HG02588 (cell line): ENCODE measurements around the gene SEC14L1.
"Not testable (repeated sequence)": the region's sequence is repeated elsewhere in the genome, so short reads cannot be mapped to it uniquely, and the experiment has no call there.

ENCODE experiments used
- ATAC-seq: cut with Tn5 transposase; IDR thresholded peaks from one replicate; pipeline ENCODE4 v1.9.1; 2021; ENCODE audit warnings: mild to moderate bottlenecking, moderate library complexity; ENCODE audit not compliant: unreplicated experiment

SEC14L1 gene

DNA sequence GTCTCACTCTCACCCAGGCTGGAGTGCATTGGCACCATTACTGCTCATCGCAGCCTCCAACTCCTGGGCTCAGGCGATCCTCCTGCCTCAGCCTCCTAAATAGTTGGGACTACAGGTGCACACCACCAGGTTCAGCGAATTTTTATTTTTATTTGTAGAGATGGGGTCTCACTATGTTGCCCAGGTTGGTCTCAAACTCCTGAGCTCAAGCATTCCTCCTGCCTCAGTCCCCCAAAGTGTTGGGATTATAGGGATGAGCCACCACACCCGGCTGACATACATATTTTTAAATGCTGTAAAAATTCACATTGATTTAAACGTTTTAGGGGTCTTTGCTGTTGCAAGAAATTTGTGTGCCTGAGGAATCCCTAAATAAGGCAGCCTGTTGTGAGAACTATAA, 24.8 kb upstream of the SEC14L1 start:
- no peak for ATAC-seq

DNA sequence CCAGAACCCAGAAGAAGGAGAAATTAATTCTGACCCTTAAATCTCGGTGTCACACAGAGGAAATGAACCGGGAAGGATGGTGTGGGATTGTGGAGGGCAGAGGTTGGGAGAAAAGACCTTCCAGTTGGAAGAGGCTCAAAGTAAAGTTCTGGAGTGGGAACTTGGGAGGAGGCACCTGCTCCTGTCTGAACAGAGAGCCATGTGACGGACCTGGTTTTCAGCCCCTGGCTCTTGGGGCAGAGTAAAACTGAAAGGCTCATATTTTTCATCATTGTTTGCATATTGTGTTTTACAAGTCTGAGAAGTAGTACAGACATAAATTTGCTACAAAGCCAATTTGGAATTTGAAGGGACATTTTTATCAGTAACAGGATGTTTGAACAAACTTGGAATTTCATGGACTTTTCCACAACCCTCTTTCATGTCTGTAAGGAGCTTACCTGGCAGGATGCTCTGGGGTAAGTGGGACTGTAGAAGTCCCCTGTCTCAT, 24.4 kb upstream of the SEC14L1 start:
- no peak for ATAC-seq

DNA sequence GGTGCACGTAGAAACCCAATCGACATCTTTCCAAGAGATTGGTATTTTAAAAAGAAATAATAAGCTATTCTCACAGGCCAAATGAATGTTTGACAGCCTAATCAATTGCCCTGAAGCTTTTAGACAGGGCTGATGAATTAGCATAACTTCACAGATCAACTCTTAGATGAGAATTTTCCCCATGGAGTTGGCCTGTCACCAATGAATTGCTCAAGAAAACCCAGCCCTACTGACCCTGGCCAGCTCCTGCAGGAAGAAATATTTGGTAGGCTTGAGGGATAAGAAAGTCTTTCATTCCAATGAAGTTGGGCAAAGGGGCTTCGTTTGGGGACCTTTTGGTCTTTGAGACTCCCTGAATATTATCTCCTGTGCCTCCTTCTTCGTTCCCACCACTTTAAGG, 23.4 kb upstream of the SEC14L1 start:
- no peak for ATAC-seq

DNA sequence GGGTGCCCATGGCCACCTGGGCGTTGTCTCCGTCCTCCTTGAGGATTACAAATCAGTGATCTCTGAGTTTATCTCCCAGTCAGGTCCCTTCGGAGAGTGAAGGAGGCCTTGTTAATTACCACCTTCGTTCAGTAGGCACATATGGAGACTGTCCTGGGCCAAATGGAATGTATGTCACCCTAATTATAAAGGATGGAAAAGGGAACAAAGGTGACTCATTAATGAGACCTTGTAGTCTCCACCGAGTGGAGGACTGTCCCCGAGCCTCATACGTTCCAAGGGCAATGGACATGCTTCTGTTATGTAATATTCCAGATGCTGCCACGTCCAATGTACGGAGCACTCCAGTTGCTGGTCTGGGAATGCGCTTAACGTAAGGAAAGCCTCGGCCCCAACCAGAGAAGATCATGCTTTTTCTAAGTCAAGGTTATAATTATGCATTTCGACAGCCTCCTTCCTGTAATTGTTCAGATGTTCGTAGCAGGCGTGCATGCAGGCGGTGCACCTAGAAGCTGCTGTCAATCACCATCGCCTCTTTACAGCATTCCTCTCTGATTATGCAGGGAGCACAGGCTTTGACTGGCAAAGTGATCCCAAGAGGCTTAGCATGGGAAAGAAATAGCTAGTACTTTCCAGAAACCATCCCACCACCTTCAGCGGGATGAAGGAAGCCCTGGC, 22.4 kb upstream of the SEC14L1 start:
- no peak for ATAC-seq

DNA sequence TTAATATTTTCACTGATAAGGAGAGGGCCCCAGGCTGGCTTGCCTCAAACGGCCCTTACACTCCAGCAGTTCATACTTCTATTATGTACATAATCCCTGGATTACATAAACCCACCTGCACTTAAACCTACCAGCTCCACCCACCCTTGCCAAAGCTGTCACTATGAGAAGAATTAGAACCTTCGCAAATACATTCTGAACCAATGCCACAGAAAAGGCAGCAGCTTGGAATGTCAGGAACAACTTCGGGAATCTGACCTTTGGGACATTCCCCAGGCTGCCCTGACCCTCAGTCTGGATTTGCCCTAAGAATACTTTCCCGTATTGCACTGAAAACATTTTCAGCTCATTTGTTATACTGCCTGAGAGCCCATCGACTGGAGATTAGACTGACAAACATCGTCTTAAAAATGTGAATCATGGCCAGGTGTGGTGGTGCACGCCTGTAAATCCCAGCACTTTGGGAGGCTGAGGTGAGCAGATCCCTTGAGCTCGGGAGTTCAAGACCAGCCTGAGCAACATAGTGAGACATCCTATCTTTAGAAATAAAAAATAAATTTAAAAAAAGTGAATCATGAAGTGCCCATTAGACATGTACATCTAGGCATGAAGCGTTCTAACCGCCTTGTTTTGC, 21.0 kb upstream of the SEC14L1 start:
- ATAC-seq, result no peak

DNA sequence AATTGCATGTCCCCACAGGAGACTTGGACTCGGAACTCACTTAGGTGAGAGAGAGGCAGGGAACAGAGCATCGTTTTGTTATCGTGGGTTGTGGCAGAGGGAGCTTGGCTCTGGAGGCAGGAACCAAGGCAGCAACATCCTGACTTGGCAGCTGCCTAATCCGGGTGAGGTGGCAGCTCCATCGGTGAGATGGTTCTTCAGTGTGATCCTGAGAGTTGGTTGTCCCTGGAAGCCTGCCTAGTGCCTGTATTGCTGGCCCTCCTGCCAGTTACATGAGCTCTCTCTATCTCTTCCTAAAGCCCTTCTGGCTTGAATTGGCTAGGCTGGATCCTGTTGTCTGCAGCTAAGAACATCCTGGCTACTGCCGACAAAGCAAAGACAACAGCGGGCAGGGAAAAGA, 19.9 kb upstream of the SEC14L1 start:
- ATAC-seq, result no peak

DNA sequence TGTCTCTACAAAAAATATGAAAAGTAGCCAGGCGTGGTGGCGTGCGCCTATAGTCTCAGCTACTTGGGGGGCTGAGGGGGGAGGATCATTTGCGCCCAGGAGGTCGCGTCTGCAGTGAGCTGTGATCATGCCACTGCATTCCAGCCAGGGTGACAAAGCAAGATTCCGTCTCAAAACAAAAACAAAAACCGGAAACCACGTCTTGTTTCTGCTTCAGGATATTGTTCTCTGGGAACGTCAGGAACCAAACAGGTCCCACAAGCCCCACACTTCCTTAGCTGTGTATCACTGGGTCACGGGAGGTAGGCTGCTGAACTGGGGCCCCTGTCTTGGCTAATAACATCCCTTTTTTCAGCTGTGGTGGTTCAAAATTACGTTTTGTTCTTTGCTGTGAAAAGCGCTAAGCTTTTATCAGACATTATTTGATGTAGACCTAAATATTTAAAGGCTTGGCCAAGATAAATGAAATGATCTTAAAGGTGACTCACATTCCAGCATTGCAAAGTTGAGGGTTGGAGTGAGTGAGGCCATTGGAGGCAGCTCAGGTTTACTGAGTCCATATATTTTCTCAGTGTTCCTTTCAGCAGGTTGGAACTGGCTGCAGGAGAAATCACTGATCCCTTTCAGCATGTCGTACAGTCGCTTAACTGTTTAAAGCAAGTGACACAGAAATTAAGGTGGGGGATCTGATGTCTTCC, 16.4 kb upstream of the SEC14L1 start:
- no peak for ATAC-seq

DNA sequence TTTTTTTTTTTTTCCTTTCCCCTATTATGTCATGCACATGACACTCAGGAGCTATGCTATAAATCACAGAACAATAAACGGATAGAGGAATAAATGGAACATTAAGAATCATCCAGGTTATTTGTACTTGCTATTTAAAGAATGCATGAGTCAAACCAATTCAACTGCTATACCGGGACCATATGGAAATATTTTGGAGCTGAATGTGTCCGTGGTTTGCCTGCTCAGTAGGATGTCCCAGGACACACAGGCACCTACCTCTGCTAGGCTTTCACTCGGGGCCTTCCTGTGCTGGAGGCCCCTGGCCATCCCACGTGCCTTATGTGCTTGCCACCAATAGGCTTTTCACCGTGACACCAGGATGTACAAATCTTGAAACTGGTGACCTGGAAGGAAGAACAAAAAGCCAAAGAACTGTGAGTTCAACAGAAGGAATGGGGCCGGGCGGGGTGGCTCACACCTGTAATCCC, 15.3 kb upstream of the SEC14L1 start:
- no peak for ATAC-seq

DNA sequence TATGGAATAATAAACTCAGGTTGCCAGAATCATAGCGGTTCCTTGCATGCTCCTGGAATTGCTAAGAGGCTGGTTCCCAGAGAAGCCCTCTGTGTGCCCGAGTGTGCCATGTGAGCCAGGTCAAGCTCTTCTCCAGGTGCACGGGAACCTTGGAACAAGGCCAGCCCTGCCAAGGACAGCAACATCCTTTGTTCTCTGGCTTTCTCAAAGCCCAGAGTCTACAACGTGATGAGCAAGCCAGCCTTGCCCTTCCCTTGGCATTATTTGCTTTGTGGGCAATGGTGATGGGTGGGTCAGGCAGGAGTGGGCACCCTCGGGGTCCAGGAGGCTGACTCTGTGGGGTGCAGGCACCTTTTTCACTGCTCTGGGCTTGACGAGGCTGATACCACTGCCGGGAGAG, 14.2 kb upstream of the SEC14L1 start:
- ATAC-seq, result no peak

DNA sequence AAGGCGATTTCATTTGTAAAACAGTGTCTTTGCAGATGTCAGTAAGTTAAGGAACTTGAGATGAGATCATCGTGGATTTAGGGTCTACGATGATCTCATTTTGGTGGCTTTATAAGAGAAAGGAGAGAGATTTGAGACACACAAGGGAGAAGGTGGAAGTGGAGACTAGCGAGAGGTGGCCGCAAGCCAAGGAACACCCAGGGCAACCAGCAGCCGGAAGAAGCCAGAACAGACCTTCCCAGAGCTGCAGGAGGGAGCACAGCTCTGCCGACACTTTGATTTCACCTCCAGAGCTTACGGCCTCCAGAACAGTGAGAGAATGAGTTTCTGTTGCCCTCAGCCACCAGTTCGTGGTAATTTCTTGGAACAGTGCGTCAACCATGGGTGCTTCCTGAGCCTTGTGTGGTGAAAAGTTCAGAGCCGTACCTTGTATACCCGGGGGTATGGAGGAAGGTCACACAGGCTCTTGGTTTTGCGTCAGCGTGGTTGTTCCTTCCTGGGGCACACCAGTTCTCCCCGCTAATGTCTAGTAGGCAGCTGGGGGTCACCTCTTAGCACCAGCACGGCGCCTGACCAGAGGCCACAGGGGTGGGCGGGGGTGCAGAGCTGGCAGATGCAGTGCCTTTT, 12.9 kb upstream of the SEC14L1 start:
- ATAC-seq, result no peak

DNA sequence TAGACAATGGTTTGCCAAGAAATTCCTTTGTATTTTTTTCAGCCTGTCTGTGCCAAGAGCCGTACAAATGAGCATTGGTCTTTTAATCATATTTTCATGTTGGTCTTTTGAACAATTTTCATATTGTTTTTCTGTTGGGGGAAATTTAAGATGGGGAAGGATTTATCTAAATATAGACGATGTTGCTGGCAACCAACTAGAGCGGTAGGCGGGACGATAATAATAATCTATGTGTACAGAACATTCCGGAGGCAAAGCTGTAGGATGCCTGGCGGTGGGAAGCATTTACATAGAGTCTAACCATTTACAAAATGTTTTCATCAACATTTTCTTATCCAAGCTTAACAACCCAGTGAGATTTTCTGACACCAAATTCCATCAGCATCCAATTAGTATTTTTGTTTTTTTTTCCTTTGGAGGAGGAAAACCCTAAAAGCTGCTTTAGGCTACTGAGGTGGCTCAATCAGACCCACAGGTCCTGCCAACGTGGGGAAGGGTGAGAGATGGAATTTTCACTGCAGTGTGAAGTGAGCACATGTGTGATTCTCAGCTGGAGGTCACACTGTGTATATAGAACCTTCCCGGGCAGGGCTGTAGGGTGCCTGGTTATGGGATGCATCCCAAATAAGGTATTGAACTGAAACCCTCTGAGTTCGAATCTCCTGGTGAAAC, 11.7 kb upstream of the SEC14L1 start:
- no peak for ATAC-seq

DNA sequence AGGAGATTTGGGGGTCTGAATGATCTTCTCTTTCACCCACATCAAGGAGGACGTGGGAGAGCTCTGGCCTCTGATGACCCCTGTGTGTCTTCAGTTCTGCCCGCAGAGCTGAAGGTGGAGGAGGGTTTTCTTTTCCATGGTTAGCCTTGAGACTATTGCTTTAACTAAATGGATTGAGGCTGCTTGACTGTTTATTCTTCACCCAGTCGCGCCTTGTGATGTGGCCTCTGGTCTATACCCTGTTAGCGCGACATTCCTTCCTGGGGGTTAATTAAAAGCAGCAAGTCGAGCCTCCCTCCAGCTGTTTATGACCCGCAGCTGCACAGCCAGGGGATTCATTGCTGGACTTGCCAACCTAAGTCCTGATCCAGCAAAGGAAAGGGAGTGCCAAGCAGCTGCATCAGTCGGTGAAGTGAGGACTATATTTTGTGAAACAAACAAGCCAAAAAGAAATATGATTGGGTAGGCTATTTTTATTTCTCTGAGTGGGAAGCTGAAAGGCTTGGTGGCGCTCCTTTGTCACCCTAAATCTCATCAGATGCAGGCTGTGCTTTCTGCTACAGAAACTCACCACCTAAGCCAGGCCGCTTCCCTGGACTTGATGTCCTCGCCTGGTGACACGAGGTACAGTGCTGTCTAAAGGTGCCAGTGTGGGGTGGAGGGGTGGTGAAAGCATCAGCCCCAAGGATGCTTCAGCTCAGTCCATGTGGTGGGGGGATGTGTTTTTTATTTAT, 11.0 kb upstream of the SEC14L1 start:
- ATAC-seq, result no peak

DNA sequence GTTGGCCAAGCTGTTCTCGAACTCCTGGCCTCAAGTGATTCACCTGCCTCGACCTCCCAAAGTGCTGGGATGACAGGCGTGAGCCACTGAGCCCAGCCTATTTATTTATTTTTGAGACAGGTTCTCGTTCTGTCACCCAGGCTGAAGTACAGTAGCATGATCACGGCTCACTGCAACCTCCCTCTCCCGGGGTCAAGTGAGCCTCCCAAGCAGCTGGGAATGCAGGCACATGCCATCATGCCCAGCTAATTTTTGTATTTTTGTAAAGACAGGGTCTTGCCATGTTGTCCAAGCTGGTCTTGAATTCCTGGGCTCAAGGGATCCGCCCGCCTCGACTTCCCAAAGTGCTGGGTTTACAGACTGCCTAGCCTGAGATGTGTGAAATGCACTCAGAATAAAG, 10.2 kb upstream of the SEC14L1 start:
- ATAC-seq, result no peak

DNA sequence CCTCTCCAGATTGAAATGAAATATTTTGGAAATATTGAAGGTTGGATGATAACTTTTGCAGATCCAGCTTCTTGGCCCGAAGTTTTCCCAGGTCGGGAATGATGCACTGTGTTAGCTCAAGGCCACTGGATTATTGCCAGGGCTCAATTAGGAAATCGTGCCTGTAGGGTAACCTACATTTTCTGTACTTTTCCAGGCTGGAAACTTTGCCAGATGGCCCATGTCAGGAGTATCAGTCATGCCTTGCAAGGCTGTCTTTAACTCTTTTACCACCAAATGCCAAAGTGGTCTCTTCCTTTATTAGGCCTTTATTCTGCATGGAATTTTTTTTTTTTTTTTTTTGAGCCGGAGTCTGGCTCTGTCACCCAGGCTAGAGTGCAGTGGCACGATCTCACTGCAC, 8.9 kb upstream of the SEC14L1 start:
- no peak for ATAC-seq

DNA sequence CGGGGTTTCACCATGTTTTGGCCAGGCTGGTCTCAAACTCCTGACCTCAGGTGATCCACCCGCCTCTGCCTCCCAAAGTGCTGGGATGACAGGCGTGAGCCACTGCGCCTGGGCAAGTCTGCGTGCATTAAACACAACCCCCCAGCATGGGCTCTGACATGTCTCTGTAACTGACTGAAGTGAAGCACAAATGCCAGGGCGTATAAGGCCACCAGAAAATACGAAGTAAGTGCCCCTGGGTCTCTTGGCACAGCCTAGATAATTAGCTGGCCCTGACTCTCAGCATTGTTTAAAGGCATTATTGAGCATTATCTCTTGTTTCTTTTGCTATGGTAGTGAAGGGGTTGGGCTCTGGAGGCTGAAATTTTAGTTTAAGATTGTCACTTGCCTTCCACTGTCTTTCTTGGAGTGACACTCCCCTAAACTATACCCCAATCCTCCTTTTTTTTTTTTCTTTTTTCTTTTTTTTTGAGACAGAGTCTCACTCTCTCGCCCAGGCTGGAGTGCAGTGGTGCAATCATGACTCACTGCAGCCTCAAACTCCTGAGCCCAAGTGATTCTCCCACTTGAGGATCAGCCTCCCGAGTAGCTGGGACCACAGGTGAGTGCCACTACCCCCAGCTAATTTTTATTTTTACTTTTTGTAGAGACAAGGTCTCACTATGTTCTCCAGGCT, 8.2 kb upstream of the SEC14L1 start:
- no peak for ATAC-seq

DNA sequence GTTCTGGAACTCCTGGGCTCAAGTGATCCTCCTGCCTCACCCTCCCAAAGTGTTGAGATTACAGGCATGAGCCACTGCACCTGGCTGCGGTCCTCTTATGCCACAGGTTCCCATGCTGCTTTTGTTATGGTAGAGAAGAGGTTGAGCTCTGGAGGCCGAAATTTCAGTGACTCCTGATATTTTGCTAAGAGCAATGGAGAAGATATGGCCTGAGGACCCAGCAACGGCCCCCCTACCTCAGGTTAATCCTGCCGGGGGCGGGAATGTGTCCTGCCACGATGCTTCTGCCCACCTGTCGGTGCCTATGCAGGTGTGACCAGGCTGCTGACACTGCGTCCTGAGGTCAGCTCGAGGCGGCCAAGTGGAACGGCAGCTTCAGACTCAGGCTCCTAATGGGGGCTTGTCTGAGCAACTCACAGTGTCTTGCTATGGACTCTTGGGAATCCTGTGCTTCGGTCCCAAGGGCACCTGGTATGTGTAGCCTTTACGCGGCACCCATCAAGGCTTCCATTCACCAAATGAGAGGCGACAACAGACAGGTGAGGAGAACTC, 7.6 kb upstream of the SEC14L1 start:
- ATAC-seq, result no peak

DNA sequence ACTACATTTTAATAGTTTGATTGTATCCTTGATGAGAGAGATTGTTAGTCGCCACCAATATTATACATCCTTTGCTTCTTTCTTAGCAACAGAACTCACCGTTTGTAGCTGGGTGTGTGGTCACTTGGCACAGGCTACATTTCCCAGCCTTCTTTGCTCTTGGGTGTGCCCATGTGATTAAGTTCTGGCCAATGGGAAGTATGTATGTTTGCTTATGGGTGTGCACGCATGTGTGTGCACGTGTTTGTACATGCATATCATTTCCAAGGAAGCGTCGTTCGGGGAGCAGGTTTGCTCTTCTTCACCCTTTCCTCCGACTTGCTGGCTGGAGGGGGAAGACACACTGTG, 4.4 kb upstream of the SEC14L1 start:
- no peak for ATAC-seq

DNA sequence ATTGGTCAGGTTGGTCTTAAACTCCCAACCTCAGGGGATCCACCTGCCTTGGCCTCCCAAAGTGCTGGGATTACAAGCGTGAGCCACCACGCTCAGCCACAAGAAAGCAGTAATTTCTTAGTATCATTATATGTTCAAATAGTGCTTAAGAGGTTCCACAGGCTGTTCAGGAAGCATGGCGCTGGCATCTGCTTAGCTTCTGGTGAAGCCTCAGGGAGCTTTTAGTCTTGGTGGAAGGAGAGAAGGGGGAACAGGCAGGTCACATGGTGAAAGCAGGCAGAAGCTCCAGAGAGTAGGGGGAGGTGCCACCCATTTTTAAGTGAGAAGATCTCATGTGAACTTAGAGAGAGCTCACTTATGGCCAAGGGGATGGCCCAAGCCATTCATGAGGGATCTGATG, 3.7 kb upstream of the SEC14L1 start:
- no peak for ATAC-seq

DNA sequence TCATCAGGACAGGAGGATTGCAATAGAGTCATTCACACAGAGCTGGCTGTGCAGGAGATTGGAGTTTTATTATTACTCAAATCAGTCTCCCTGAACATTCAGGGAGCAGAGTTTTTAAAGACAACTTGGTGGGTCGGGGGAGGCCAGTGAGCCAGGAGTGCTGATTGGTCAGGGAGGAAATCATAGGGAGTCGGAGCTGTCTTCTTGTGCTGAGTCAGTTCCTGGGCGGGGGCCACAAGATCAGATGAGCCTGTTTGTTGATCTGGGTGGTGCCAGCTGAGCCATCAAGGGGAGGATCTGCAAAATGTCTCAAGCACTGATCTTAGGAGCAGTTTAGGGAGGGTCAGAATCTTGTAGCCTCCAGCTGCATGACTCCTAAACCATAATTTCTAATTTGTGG, 2.9 kb upstream of the SEC14L1 start:
- ATAC-seq, result not testable (repeated sequence)
